Stimulated activated effector memory CD8-positive, alpha-beta T cell treated with anti-CD3 and anti-CD28 coated beads, Interleukin-12 subunit alpha, Interleukin-12 subunit beta, amount 100 ng/mL, for 72 hours (primary cell): ENCODE data around the gene CRADD.
"Not testable (repeated sequence)": the region's sequence is repeated elsewhere in the genome, so short reads cannot be mapped to it uniquely, and the experiment has no call there.

Source experiments
- ATAC-seq: fragments of 150-1000 bp; cut with Tn5 transposase; 2 replicates; pipeline ENCODE4 v1.10.0; 2021
- DNase-seq, 2 donors: peaks; one replicate each; pipeline ENCODE4 v3.0.0; 2021 to 2022; ENCODE audit warnings: low spot score in 2 of 2
- H3K27ac Mint-ChIP-seq: one replicate; pipeline ENCODE4 v1.8.0; 2022; ENCODE audit warnings: mild to moderate bottlenecking, mixed read lengths
- H3K36me3 Mint-ChIP-seq: one replicate; pipeline ENCODE4 v1.8.0; 2022; ENCODE audit warnings: mild to moderate bottlenecking, mixed read lengths
- H3K4me1 Mint-ChIP-seq: one replicate; pipeline ENCODE4 v1.8.0; 2022; ENCODE audit warnings: mixed read lengths
- H3K4me3 Mint-ChIP-seq: one replicate; pipeline ENCODE4 v1.8.0; 2022; ENCODE audit warnings: mild to moderate bottlenecking, mixed read lengths
- H3K9me3 Mint-ChIP-seq: one replicate; pipeline ENCODE4 v1.8.0; 2022; ENCODE audit warnings: mixed read lengths

The CRADD gene

DNA sequence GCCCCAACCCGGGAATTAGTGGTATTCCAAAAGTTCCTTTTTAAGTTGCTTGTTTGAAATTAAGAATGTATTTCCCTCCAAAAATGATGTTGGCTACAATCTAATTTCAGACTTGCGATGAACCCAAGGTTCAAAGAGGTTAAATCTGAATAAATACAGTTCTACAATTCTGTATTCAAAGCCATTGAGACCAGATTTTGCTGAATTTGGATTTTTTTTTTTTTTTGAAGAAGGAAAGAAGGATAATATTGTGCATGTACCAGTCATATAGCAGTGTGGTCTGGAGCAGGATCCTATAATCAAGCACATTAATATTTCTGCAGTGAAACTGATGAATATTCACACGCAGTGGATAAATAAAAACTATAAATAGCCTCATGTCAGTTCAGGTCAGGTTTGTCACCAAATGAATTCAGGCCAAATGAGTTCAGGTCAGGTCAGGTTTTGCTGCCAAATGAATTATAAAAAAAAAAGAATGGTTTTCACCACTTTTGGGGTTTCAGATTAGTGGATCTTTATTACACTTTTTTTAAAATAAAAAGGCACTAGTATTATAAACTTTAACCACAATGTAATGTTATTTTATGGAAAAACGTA lies 69.5 kb downstream of the CRADD start:
- H3K4me1 Mint-ChIP-seq = peaks cover 31% of the 10 kb centered on the region
- no peak for DNase-seq
- no peak overlapping the region for H3K27ac Mint-ChIP-seq
- no peaks in the 10 kb centered on the region for H3K36me3 Mint-ChIP-seq
- no peaks in the 10 kb centered on the region for H3K9me3 Mint-ChIP-seq
- no peak for ATAC-seq
- H3K4me3 Mint-ChIP-seq = no peak overlapping the region

DNA sequence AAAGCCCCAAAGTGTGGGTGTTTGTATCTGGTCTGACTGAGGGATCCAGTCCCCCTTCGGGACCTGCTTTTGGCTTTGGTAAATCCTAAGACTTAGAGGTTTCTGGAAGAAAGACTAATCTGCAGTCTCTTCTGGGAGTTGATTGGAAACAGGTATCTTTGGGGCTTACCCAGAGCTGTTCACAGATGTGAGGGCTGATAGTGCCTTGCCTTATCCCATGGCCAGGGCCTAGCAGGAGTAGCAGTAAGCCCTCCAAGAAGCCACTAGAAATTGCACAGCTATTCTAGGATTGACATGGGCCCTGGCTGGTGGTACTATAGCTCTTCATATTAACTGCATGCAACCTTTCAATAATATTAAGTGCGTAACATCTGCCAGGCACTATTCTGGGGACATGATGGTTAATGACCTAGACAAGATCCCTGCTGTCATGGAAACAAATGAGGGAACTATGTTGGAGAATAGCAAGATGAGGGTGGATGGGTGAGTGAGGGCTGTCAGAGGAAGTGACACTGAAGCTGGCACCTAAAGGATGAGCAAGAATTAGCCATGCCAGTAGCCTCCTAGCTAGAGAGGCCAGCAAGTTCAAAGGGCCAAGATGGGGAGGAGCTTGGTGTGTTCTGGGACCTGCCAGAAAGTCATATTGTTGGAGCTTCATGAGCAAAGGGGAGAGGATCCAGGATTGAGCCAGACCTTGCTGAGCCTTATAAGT lies 71.7 kb downstream of the CRADD start:
- Mint-ChIP-seq H3K4me3 (no peak overlapping the region), H3K27ac (no peak overlapping the region), H3K4me1 (peaks cover 20% of the 10 kb centered on the region), H3K9me3 (peaks cover 7% of the 10 kb centered on the region), H3K36me3 (no peaks in the 10 kb centered on the region)
- DNase-seq (no peak), ATAC-seq (peak; percentile 63)

DNA sequence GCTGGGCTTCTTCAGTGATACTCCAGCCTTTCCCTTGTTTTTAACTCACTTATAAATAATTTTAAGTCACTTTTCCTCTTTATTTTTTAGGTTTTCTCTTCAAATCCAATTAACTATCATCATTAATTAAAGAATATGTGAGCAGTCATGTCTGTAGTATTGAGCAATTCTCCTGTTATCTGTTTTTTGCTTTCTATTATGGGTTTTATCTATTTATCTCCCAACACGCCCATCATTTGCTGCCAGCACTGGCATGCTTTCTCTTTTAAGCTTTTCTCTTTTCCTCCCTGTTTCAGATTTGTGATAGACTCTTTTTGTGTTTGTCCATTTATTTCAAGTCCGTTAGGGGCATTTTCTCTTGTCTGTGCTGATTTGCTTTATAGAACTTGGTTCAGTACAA lies 72.3 kb downstream of the CRADD start:
- no peak for DNase-seq

DNA sequence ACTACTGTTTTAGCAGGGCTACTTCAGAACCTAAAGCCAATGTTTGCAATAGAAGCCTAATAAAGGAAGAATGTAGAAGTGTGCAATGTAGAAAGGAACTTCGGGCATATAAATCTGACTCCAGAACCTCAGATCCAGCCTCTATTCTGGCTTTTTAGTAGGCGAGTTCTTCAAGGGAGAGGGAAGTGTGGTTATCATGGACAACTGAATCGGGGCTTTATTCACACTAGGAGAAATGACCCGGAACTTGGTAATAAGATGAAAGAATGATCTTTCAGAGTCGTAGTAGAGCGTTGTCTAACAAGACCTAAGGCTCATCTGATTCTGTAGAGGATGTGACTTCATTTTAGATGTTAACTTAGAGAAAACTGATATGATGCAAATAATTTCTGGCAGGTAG lies 72.9 kb downstream of the CRADD start:
- Mint-ChIP-seq H3K9me3 (peaks cover 14% of the 10 kb centered on the region), H3K4me3 (no peak overlapping the region), H3K4me1 (peaks cover 19% of the 10 kb centered on the region), H3K27ac (no peak overlapping the region), H3K36me3 (no peaks in the 10 kb centered on the region)
- no peak for DNase-seq
- ATAC-seq = no peak

More for the DNA sequence above, 72.3 kb downstream of the CRADD start:
- Mint-ChIP-seq H3K4me1 (peaks cover 20% of the 10 kb centered on the region), H3K9me3 (peaks cover 9% of the 10 kb centered on the region), H3K27ac (no peak overlapping the region), H3K36me3 (no peaks in the 10 kb centered on the region), H3K4me3 (no peak overlapping the region)
- ATAC-seq = no peak

DNA sequence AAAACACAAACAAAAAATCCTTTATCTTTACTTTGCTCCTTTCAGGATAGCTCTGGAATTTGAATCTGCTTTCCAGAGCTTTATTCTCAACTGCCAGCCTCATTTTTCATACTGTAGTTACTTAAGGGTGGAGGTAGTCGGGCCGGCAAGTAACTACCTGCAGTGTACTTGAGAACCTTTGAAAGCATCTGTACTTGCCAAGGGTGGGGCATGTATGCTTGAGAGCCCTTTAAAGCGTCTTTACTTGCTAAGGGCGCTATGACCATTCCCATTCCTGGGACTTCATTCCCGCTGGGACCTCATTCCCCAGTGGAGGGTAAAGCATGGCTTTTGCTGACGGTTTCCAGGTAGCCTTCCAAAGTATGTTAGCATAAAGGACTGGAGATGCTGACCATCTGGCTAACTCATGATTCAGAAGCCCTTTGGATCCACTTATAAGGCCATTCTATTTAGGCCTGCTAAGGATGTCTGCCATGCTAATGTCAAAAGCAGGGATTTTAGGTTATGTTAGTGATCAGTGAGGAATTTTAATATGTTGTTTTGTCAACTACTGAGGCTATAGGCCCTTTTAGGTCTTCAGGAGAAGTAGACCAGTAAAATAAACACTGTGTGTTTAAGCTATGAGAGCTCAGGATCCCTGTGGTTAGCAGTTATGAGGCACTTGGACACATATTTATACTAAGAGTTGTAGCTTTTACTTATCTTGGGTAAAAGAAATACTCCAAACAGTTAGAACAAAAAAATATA lies 74.9 kb downstream of the CRADD start:
- DNase-seq (no peak), ATAC-seq (no peak)
- Mint-ChIP-seq H3K27ac (no peak overlapping the region), H3K36me3 (no peaks in the 10 kb centered on the region), H3K4me1 (peaks cover 13% of the 10 kb centered on the region), H3K9me3 (peaks cover 14% of the 10 kb centered on the region), H3K4me3 (no peak overlapping the region)

DNA sequence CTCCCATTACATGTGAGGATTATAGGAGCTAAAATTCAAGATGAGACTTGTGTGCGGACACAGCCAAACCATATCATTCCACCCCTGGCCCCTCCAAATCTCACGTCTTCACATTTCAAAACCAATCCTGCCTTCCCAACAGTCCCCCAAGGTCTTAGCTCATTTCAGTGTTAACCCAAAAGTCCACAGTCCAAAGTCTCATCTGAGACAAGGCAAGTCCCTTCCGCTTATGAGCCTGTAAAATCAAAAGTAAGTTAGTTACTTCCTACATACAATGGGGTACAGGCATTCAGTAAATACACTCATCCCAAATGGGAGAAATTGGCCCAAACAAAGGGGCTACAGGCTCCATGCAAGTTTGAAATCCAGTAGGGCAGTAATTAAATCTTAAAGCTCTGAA lies 76.1 kb downstream of the CRADD start:
- H3K4me3 Mint-ChIP-seq = no peak overlapping the region
- H3K9me3 Mint-ChIP-seq = peaks cover 14% of the 10 kb centered on the region
- H3K4me1 Mint-ChIP-seq = peaks cover 13% of the 10 kb centered on the region
- no peak overlapping the region for H3K27ac Mint-ChIP-seq
- DNase-seq (no peak), ATAC-seq (no peak)
- no peaks in the 10 kb centered on the region for H3K36me3 Mint-ChIP-seq

DNA sequence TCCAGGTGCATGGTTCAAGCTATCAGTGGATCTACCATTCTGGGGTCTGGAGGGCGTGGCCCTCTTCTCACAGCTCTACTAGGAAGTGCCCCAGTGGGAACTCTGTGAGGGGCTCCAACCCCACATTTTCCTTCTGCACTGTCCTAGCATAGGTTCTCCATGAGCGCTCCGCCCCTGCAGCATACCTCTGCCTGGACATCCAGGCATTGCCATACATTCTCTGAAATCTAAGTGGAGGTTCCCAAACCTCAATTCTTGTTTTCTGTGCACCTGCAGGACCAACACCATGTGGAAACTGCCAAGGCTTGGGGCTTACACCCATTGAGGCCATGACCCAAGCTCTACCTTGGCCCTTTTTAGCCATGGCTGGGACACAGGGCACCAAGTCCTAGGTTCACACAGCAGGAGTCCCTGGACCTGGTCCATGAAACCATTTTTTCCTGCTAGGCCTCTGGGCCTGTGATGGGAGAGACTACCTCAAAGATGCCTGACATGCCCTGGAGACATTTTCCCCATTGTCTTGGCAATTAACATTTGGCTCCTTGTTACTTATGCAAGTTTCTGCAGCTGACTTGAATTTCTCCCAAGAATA lies 76.8 kb downstream of the CRADD start:
- no peak overlapping the region for H3K4me3 Mint-ChIP-seq
- peaks cover 14% of the 10 kb centered on the region for H3K9me3 Mint-ChIP-seq
- no peak for DNase-seq
- H3K36me3 Mint-ChIP-seq = no peaks in the 10 kb centered on the region
- H3K27ac Mint-ChIP-seq = no peak overlapping the region
- H3K4me1 Mint-ChIP-seq = peaks cover 10% of the 10 kb centered on the region
- ATAC-seq = no peak

DNA sequence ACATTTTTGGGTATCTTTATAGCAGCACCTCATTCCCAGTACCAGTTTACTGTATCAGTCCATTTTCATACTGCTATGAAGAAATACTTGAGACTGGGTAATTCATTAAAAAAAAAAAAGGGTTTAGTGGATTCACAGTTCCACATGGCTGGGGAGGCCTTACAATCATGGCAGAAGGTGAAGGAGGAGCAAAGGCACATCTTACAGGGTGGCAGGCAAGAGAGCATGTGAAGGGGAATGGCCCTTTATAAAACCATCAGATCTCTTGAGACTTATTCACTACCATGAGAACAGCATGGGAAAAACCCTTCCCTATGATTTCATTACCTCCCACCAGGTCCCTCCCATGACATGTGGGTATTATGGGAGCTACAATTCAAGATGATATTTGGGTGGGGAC lies 77.7 kb downstream of the CRADD start:
- H3K4me1 Mint-ChIP-seq = not testable (repeated sequence)

DNA sequence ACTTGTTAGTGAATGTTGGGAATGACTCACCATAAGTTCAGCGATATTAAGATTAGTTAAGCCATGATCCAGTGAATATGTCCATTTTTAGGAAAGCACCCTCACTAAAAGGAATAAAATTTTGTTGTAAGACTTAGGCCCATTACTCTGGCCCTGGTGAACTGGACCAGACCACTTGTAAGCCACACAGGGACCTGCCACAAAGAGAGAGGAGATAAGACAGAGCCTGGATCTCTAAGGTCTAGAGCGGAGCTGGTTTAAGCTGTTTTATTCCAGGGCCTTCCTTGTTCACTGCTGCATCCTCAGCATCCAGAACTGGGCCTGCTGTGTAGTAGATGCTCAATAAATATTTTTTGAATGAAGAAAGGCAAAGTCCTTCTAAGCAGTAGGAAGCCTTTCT lies 79.1 kb downstream of the CRADD start:
- no peak for DNase-seq
- peaks cover 9% of the 10 kb centered on the region for H3K4me1 Mint-ChIP-seq
- peaks cover 14% of the 10 kb centered on the region for H3K9me3 Mint-ChIP-seq
- H3K4me3 Mint-ChIP-seq = no peak overlapping the region
- H3K36me3 Mint-ChIP-seq = no peaks in the 10 kb centered on the region
- no peak for ATAC-seq
- no peak overlapping the region for H3K27ac Mint-ChIP-seq

More for the DNA sequence above, 77.7 kb downstream of the CRADD start:
- H3K27ac Mint-ChIP-seq, H3K4me3 Mint-ChIP-seq, ATAC-seq, H3K36me3 Mint-ChIP-seq, DNase-seq: not testable (repeated sequence)
- peaks cover 14% of the 10 kb centered on the region for H3K9me3 Mint-ChIP-seq

DNA sequence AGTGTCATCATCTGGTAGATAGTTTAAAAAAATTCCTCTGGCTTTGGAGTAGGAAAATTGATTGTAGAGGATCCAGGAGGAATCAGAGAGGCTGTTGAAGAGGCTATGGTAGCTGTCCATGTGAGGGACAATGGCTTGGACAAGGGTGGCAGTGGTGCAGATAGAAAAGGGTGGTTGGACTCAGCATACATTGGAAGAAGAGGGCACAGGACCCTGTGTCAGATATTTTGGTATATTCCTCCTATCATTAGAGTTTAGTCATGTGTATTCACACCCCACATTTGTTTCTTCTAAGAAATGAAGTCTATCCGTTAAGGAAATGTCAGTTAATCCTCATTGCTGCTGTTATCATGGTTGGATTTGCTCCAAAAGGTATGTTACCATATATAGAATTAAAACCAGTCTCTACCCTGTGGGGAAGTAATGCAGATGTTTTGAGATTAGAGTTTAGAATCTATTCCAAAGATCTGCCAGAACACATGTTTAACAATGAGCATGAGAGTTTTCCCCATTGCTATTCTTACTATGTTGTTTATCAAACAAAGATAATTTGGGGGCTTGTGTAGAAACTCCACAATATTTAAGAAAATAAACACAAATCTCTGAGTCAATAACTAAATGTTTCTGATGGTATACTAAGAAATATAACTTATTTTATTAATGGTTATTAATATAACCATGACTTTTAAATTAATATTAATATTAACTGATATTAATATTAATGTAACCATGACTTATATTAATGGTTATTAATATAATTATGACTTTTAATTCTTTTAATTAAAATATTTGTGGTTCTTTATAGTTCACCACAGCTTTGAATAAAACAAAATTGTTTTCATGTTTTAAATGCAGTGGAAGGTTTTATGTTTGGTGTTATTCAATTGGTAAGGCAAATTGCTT lies 80.9 kb downstream of the CRADD start:
- peaks cover 10% of the 10 kb centered on the region for H3K4me1 Mint-ChIP-seq
- H3K36me3 Mint-ChIP-seq = no peaks in the 10 kb centered on the region

DNA sequence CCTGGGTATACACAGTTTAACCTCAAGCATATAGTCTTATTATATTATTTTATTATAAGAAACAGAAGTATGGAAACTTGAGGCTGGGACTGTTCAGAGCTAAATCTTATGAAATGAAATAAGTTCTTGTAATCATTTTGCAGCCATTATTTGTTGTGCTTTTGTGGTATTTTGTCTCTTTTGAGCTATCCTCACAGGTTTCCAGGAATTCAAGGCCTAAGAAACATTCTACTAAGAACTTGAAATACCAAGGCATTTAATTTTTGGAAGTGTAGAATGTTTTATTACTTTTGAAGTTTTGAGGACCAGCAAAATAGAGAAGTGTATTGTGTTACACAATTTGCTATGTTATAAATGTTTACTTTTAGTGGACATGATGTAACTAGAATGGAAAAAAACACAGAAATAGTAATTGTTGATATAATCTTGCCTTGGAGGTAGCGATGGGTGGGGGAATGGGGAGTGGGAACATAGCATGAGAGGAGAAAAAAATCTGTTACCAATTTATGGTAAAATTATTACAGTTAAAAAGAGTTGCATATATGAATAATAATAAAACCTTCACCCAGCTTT lies 81.7 kb downstream of the CRADD start:
- Mint-ChIP-seq H3K9me3 (peaks cover 6% of the 10 kb centered on the region), H3K27ac (no peak overlapping the region), H3K4me1 (peaks cover 11% of the 10 kb centered on the region), H3K4me3 (no peak overlapping the region), H3K36me3 (no peaks in the 10 kb centered on the region)
- ATAC-seq = no peak
- no peak for DNase-seq

More for the DNA sequence above, 80.9 kb downstream of the CRADD start:
- DNase-seq (no peak), ATAC-seq (no peak)
- peaks cover 9% of the 10 kb centered on the region for H3K9me3 Mint-ChIP-seq
- H3K27ac Mint-ChIP-seq = no peak overlapping the region
- no peak overlapping the region for H3K4me3 Mint-ChIP-seq

DNA sequence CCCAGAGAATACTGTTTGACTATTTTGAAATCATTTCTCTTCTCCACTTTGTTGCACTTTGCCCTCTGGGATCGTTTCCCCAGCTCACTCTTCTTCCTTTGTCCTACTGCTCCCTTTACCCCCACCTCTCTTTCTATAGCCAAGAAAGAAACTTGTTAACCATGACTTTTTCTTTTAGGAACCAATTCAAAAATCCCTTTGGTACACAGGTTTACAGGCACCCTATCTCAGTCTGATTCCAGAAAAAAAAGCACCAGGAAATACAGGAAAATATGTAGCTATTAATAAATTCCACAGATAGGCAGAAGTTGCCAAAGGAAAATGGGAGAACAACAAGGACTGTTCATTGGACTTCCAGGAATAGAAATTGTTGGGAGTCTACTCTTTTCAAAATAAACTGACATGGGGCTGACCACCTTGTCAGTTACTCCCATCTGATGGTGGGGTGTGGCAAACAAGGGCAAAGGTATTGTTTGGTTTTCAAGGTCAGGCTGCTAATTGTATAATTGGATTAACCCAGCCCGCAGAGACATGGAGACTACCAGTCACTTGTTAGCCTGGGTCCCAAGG lies 82.4 kb downstream of the CRADD start:
- peaks cover 17% of the 10 kb centered on the region for H3K4me1 Mint-ChIP-seq
- H3K9me3 Mint-ChIP-seq = peaks cover 4% of the 10 kb centered on the region
- no peak for DNase-seq
- H3K4me3 Mint-ChIP-seq = no peak overlapping the region
- ATAC-seq = no peak
- no peak overlapping the region for H3K27ac Mint-ChIP-seq
- no peaks in the 10 kb centered on the region for H3K36me3 Mint-ChIP-seq

DNA sequence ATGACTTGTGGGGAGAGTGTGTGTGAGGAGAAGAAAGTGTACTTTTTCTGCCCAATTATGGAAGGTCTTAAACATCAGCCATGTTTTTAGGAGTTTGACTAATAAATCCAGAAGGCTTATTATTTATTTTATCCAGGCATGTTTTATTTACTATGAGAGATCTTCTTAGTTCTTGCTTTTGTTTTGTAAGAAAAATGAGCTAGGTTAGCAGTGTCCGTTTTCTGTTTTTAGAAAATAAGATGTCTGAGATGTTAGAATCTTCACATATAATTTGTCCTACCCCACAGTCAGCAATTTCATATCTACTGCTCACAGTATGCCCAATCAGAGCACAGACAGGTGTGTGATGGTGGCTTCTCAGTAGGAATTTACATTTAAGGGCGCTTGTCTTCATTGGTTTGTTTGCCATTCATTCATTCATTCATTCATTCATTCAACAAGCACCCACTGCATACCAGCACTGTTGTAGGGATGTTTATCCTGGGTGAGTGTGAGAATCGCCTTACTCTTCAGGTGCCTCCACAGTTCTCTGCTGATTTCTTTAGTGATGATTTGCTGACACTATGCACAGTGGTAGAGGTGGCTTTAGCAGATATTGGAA lies 83.2 kb downstream of the CRADD start:
- ATAC-seq = no peak
- Mint-ChIP-seq H3K36me3 (no peaks in the 10 kb centered on the region), H3K27ac (peak overlapping the region; percentile 3), H3K4me1 (peaks cover 17% of the 10 kb centered on the region), H3K4me3 (no peak overlapping the region), H3K9me3 (no peaks in the 10 kb centered on the region)
- DNase-seq = no peak
